Suprapubic skin (tissue), 3 donors: ENCODE data around the gene ALDH7A1.

Experiments used
- EP300 ChIP-seq: sonication (generic); formaldehyde crosslinking; IDR thresholded peaks from one replicate; pipeline ENCODE4 v1.6.1; 2017; ENCODE audit warnings: antibody characterized with exemption
- POLR2A ChIP-seq, 2 donors: fragments of 450-650 bp; IDR thresholded peaks; one replicate each; pipeline ENCODE4 v1.6.1; 2017; ENCODE audit warnings: antibody characterized with exemption in 2 of 2, mild to moderate bottlenecking in 2 of 2, moderate library complexity in 2 of 2
- TF ChIP-seq, protein P1 (sequence below), 2 donors: fragments of 200-600 bp in 1 of 2; fragments of 450-650 bp in 1 of 2; sonication (generic) in 1 of 2; IDR thresholded peaks; one replicate each; pipeline ENCODE4 v1.5.1; 2016 to 2019; ENCODE audit warnings: antibody characterized with exemption in 2 of 2, mild to moderate bottlenecking in 1 of 2, moderate library complexity in 1 of 2

- TF ChIP-seq POLR2A (IDR thresholded peaks at IDR 0.05) (no peak), EP300 (no peak)
- TF ChIP-seq, protein P1, sequence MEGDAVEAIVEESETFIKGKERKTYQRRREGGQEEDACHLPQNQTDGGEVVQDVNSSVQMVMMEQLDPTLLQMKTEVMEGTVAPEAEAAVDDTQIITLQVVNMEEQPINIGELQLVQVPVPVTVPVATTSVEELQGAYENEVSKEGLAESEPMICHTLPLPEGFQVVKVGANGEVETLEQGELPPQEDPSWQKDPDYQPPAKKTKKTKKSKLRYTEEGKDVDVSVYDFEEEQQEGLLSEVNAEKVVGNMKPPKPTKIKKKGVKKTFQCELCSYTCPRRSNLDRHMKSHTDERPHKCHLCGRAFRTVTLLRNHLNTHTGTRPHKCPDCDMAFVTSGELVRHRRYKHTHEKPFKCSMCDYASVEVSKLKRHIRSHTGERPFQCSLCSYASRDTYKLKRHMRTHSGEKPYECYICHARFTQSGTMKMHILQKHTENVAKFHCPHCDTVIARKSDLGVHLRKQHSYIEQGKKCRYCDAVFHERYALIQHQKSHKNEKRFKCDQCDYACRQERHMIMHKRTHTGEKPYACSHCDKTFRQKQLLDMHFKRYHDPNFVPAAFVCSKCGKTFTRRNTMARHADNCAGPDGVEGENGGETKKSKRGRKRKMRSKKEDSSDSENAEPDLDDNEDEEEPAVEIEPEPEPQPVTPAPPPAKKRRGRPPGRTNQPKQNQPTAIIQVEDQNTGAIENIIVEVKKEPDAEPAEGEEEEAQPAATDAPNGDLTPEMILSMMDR (IDR thresholded peaks at IDR 0.05): no peak
Measured at GRCh38 chr5:126511961-126512360, 83.1 kb downstream of the ALDH7A1 start.
